ENCODE results near the gene PNPLA7. TPM values are rescaled to one million over a fixed set of nuclear protein-coding genes. Genes with fewer than 3 reads are reported as not detected.
"Not testable (repeated sequence)": the region's sequence is repeated elsewhere in the genome, so short reads cannot be mapped to it uniquely, and the experiment has no call there.

Gene PNPLA7
- total RNA-seq, 2 donors from 2014 or later: 5.8 to 6.1 TPM

DNA sequence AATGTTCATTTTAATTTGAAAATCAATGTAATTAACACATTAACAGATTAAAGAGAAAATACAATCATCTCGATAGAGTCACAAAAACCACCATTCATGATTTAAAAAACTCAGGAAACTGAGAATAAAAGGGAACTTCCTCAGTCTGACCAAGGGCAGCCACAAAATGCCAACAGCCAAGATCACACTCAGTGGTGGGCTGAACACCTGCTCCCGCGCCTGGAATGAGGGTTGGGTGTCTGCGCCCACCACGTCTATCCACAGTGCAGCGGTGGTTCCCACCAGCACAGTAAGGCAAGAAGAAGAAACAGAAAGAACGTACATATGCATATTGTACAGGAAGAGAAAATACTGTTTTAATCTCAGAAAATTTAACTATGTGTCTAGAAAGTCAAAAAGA, 79.4 kb downstream of the PNPLA7 start:
- no peak for ATAC-seq
- intact Hi-C loops (cut with DNase I): no loop called here
- peak; percentile 2 for DNase-seq

DNA sequence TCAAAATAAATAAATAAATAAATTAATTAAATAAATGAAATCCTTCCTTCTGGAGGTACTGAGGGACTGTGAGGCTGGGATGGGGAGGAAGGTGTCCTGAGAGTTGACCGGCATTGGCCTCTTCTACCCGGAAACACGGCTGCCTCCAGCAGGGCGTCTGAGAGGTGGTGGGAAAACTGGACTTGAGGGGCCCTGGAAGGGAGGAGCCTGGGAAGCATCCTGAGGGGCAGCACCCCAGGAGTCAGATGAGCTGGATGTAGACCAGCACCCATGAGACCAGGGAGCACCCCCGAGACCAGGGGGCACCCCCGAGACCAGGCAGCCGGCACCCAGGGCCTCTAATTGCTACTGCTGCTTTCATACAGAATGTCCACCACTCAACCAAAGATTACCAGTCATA, 82.3 kb downstream of the PNPLA7 start:
- intact Hi-C loops (cut with DNase I): no loop called here
- peak; percentile 2 for DNase-seq
- ATAC-seq: no peak

DNA sequence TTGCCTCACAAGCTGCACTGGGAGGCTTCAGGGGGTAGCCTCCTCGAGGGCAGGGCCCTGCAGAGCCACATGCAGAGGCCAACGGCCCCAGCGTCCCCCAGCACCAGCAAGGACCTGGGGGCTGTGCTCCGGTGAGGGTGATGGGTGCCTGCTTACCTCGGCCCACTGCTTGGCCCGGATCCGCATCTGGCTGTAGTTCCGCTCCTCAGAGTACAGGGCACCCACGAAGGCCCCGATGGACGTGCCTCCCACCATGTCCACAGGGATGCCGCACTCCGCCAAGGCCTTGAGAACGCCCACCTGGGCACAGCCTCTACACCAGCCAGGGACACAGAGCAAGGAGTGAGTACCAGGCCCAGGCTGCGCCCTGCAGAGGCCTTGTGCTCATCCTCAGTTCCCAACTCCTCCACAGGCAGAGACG, 83.0 kb downstream of the PNPLA7 start:
- DNase-seq: peak; percentile 17
- no peak for ATAC-seq
- intact Hi-C loops (cut with DNase I): no loop called here

DNA sequence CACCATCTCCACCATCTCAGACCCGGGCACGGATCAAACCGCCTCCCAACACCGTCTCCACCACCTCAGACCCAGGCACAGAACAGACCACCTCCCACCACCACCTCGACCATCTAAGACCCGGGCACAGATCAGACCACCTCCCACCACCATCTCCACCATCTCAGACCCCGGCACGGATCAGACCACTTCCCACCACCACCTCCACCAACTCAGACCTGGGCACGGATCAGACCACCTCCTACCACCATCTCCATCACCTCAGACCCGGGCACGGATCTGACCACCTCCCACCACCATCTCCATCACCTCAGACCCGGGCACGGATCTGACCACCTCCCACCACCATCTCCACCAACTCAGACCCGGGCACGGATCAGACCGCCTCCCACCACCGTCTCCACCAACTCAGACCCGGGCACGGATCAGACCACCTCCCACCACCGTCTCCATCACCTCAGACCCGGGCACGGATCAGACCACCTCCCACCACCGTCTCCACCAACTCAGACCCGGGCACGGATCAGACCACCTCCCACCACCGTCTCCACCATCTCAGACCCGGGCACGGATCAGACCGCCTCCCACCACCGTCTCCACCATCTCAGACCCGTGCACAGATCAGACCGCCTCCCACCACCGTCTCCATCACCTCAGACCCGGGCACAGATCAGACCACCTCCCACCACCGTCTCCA, 83.7 kb downstream of the PNPLA7 start:
- ATAC-seq; intact Hi-C loops (cut with DNase I): not testable (repeated sequence)
- peak; percentile 5 for DNase-seq

DNA sequence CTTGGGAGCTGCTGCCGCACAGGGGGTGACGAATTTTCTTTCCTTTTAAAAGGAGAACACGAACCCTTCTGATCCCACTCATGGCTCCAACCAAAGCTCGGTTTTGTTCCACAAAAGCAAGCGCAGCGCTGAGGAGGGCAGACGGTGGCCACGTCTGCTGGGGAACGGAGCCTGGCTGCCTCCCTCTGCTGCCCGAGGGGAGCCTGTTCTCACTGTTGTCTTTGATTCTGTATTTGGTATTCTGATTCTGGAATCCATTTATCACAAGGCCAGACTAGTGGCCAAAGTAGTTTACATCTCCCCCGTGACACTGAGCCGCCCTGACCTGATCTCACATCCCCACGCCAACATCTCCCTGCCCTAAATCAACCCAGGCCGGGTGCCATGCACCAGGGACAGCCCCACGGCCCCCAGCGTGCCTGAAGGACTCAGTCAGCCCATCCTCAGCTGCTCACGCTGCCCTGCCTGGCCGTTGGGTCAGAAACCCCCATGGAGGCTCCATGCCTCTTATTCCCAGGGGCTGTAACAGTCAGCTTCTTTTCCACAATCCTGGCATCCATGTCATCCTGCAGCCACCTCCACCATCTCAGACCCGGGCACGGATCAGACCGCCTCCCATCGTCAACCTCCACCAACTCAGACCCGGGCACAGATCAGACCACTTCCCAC, 84.3 kb downstream of the PNPLA7 start:
- no peak for ATAC-seq
- peak; percentile 12 for DNase-seq
- intact Hi-C loops (cut with DNase I): no loop called here

DNA sequence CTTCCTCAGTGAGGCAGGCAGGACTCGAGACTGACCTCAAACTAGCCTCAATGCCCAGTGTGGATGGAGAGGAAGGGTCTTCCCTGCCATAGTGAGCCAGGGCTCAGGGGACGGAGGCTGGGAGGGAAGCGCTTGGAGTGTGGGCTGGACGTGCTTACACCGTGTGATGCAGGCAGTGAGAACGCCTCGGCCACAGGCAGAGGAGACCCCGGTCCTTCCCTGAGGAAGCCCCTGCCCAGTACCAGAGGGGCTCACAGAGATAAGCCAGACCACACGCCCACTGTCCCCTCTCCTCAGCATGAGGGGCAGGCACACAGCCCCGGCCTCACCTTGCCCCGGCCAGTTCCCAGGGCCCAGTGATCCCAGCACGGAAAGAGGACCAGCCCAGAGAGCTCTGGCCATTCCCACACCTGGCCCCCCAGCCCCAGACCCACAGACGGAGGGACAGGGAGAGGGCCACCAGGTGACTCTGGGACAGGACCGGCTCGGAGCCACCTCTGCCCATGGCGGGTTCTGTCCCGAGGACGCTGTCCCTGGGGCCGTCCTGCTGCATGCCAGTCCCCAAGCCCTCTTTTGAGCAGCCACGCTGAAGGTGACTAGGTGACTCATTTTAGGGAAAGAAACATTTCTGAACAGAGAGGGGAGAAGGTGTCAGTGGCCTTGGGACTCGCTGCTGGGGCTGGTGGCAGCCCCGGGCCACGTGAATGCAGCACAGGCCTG, 85.0 kb downstream of the PNPLA7 start:
- no peak for ATAC-seq
- intact Hi-C loops (cut with DNase I): no loop called here
- peak; percentile 18 for DNase-seq

DNA sequence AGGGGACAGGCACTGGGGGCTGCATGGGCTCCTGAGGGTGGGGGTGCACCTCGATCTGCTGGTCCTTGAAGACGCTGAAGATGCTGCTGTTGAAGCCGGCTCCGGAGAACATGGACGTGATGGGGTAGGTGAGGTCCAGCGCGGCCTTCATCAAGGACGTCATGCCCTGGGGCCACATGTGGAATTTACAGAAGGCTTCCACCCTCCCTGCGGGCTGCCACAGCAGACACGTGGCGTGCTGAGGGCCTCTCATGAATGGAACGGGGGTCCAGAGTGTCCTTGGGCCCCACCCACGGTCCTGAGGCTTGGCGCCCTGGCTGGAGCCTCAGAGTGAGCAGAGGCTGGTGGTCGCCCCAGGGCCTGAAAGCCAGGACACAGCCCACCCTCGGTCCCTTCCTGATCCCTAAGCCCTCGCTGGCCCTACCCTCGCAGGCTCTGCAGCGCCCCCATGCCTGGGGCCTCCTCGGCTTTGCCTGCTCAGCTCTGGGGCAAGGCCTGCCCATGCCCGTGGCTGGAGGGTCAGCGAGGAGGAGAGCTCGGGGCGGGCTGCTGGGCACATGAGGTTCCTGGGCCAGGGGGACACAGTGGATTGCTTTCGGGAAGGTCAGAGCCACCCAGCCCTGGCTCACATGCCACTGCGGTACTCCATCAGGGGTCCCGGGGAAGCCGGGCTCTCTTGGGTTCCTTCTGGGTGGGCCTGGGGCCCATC, 85.8 kb downstream of the PNPLA7 start:
- intact Hi-C loops (cut with DNase I): no loop called here
- DNase-seq (peak; percentile 20), ATAC-seq (no peak)

DNA sequence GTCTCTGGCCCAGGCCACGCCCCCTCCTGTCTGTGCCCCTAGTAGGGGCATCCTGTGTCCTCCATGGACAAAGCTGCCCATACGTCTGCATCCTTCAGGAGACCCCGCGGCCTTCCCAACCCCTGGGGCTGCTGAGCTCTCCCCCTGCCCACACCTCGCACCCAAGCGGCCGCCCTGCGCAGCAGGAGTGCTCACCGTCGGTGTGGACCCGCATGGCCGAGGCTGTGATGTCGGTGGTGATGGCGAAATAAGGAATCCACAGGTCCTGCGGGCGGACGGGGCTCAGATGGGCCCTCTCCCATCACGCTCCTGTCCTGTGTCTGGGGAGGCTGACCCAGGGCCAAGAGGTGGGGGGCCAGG, 86.3 kb downstream of the PNPLA7 start:
- peak; percentile 19 for DNase-seq
- ATAC-seq: no peak
- intact Hi-C loops (cut with DNase I): no loop called here

DNA sequence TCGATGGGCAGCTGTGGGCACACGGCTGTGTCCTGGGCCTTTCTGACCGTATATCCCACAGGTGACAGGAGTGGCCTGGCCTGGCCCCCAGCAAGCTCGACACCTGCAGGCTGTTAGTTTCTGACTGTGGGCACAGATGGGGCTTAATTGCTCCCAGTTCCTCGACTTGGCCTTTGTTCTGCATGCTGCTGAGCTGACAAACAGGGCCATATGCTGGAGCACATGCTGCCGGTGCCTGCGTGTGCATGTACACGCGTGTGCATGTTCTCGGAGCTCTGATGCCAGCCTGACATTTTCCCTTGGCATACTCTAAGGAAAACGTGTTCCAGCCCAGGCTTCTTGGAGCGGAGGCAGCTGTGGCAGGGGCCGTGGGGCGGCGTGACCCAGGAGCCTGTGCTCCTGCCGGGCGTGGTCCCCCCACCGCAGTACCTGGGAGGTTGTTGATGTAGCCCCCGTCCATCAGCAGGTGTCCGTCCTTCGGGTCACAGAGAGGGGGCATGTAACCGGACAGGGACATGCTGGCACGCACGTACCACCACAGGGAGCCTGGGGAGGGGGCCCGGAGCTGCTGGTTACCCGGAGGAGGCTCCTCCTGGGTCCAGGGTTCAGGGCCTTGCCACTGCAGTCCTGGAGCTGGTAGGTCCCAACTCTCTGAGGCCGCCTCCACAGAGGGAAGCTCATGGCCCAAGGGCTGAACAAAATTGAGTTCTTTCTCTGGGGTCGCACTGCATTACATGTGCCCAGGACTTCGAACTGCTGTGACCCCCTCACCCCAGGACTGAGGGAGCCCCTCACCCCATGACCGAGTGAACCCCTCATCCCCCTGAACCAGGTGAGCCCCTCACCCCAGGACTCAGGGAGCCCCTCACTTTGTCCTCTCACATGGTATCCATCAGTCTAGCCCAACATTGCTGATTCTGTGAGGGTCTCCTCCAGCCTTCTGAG, 86.9 kb downstream of the PNPLA7 start:
- intact Hi-C loops (cut with DNase I): no loop called here
- DNase-seq (peak; percentile 17), ATAC-seq (no peak)

DNA sequence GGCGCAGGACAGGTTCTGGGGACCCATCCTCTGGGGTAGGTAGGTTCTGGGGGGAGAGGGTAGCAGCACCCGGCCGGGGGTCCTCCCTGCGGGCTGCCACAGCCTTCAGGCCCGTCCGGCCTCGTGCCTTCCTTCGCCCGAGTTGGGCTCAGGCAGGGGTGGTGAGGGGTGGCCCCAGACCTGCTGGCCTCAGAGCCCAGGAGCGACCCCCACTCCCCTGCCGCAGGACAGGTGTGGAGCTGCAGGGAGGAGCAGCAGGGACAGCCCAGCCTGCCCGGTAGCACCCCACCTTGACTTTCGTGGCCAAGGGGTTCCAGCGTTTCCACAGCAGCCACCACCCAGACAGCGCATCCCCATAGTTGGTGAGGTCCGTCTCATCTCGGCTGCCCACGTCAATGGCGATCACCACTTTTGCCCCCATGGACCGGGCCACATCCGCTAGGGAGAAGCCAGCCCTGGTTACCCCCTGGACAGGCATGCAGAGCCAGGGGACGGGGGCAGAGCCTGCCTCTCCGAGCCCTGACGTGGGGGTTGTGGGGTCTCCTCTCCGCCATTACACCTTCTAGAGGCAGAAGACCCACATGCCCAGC, 87.7 kb downstream of the PNPLA7 start:
- intact Hi-C loops (cut with DNase I): no loop called here
- DNase-seq (peak; percentile 19), ATAC-seq (no peak)

DNA sequence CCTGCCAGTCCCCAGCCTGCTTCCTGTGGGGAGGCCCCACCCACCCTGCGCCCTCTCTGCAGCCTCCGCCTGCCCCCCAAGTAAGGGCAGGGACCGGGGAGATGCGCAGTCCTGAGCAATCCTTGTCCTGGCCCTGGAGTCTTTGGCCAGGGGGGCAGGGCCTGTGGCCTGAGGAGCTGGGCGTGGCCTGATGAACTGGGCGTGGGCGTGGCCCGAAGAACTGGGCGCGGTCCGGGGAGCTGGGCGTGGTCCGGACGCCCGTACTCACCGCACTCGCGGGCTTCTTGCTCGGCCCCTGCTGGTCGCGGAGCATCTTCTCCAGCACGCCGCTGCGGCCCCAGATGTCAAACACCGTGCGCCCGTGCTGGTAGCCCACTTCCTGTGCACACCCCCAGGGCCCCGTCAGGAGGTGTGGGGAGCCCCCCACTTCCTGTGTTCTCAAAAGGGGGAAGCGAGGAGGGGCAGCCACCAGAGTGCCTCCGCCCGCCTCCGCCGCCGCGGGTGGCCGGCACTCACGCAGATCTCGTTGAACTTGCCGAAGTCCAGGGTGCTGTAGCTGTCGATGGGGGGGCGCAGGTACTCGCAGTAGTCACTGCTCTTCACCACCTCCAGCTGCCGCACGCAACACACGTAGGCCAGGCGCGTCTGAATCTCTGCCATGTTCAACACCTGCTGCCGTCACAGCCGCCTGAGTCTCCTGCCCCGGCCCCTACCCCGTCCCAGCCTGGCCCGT, 88.4 kb downstream of the PNPLA7 start:
- ATAC-seq (peak in 1 of 2 donors; percentile 18), DNase-seq (peak; percentile 72)
- intact Hi-C loops (cut with DNase I): no loop called here

DNA sequence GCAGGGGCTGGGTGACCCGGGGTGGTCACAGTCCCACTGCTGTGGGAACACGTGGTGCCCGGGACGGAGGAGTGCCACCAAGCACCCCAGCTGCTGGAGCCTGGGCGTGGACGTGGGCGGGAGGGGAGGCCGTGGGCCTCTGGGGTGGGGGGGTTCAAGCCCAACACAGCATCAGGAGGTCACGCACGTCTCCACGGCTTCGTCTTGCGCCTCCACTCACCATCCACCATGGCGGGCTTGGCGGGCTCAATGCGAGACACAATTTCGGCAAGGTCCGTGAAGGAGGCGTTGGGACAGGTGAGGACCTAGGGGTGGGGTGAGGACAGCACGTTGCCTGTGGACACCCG, 88.9 kb downstream of the PNPLA7 start:
- intact Hi-C loops (cut with DNase I): no loop called here
- ATAC-seq (no peak), DNase-seq (no peak)

DNA sequence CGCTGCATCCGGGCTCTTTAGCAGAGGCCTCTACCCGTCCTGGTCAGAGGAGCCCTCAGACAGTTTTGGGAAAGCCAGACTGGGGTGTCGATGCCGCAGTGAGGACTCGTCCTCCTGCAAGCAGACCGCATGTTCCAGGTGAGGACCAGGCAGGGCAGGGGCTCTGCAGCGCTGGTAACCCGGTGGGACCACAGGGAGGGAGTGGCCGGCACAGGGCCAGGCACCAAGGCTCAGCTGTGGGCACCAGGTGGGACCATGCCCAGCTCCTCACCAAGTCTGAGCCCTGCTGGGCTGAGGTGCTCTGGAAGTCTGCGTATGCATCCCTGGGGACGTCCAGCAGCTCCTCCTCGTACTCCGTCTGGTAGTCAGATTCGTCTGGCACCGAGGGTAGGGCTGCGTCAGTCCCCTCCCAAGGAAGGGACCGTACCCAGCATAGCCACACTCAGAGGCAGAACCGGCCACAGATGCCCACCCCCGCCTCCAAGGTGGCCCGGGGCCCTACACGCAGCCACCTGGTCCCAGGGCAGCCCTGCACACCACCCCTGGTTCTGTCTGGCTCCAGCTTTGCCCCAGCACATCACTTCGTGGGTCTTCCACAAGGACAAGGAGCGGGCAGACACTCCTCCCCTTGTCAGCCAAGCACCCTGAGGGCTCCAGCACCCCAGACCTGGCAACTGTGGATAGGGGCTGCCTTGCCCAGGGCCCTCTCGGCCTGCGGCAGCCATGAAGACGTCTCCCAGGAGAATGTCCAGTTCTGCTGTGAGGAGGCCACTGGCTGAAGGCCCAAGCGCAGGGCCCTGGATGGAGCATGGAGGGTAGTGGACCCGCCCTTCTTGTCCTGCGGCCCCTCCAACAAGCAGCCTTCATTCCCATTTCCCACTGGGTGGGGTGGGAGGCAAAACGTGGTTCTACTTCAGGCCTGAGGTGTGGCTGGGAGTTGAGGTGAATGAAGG, 89.6 kb downstream of the PNPLA7 start:
- intact Hi-C loops (cut with DNase I): no loop called here
- peak; percentile 22 for DNase-seq
- no peak for ATAC-seq

DNA sequence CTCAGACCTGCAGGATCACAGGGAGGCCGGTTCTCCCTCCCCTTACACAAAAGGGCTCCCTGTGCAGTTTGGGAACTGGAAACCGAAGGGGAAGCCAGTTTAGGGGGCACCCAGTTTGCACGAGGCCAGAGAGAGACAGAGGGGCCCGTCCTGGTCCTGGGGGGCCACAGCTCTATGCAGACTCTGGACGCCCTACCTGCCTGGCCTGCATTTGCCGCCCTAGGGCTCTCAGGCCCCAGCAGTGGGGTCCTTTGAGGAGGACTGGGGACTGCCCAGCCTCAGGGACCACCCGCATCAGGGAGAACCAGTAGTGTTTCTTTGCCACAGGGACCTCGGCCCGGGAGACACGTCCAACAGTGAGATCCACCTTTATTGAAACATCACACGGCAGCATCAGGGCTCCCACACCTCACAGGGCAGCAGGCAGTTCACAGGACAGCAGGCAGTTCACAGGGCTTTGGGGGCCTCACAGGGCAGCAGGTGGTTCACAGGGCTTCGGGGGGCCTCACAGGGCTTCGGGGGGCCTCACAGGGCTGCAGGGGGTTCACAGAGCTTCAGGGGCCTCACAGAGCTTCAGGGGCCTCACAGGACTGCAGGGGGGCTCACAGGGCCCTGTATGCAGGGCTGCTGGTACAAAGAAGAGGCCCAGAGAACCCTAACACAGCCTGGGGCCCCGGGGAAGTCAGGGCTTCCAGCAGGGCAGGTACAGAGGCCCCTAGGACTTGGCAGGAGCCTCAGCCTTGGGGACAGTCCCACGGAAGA, 90.4 kb downstream of the PNPLA7 start:
- DNase-seq (peak; percentile 19), ATAC-seq (peak in 1 of 2 donors; percentile 1)
- intact Hi-C loops (cut with DNase I): no loop called here

DNA sequence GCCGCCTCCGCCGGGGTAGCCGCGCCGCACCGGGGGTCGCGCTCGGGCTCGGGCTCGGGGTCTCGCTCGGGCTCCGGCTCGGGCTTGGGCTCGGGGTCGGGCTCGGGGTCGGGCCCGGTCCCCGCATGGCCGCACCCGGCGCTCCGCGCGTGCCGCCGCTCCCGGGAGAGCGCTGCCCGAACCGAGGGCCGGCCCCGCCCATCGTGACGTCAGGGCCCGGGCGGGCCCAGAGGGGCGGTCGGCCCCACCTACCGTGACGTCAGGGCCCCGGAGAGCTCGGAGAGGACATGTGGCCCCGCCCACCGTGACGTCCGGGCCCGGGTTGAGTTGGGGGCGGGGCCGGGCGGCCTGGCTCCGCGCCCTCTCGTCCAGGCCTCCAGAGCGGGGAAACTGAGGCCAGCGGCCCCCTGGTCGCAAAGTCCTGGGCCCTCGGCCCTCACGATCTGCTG, 91.0 kb downstream of the PNPLA7 start, which contains the start of gene NSMF:
NSMF (minus strand) TSS at position 183 of the 449 bp plus-strand sequence. CDS start 232 bp downstream, outside the sequence.
- intact Hi-C loops (cut with DNase I): no loop called here
- DNase-seq: peak; percentile 97
- ATAC-seq: peak; percentile 85 to 94
